Measurements from ENCODE around the gene ARID1B. TPM values are rescaled to one million over a fixed set of nuclear protein-coding genes. Genes with fewer than 3 reads are reported as not detected.

ARID1B gene
- total and polyA plus RNA-seq, 2 of the 13 experiments (the other 11 are each of a cell fraction or from before 2014, with no cell fraction given): 20.1 to 32.6 TPM

DNA sequence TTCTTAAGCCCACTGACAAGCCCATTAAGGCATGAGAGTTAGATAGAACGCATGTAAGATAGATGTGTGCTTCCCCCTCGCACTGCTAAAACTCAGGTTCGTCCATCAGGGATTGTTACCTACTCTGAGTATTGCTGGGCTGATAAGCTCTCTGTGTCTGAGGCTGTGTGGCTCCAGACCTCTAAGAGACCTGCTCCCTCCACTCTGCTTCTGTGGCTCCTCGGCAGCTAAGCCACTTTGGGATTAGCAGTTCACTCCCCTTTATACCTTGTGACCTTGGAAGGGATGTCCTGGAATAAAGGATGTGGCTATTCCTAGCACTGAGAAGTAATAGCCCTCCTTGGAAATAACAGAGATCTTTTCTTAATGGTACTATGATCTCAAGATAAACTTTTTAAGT is 381.3 kb downstream of the ARID1B start (continued):
- TF ChIP-seq ZNF850 (CRISPR knock-in tag; conservative IDR thresholded peaks at IDR 0.05): no peak
- no peak for TF ChIP-seq ZNF672 (CRISPR knock-in tag; IDR thresholded peaks at IDR 0.05)
- TF ChIP-seq KMT2B (CRISPR knock-in tag; IDR thresholded peaks at IDR 0.05): no peak
- TF ChIP-seq ZNF713 (CRISPR knock-in tag; IDR thresholded peaks at IDR 0.05): no peak
- no peak for TF ChIP-seq KAT2B (IDR thresholded peaks at IDR 0.05; ENCODE audit: borderline replicate concordance, low read depth, low read length)
- TF ChIP-seq, protein P1, sequence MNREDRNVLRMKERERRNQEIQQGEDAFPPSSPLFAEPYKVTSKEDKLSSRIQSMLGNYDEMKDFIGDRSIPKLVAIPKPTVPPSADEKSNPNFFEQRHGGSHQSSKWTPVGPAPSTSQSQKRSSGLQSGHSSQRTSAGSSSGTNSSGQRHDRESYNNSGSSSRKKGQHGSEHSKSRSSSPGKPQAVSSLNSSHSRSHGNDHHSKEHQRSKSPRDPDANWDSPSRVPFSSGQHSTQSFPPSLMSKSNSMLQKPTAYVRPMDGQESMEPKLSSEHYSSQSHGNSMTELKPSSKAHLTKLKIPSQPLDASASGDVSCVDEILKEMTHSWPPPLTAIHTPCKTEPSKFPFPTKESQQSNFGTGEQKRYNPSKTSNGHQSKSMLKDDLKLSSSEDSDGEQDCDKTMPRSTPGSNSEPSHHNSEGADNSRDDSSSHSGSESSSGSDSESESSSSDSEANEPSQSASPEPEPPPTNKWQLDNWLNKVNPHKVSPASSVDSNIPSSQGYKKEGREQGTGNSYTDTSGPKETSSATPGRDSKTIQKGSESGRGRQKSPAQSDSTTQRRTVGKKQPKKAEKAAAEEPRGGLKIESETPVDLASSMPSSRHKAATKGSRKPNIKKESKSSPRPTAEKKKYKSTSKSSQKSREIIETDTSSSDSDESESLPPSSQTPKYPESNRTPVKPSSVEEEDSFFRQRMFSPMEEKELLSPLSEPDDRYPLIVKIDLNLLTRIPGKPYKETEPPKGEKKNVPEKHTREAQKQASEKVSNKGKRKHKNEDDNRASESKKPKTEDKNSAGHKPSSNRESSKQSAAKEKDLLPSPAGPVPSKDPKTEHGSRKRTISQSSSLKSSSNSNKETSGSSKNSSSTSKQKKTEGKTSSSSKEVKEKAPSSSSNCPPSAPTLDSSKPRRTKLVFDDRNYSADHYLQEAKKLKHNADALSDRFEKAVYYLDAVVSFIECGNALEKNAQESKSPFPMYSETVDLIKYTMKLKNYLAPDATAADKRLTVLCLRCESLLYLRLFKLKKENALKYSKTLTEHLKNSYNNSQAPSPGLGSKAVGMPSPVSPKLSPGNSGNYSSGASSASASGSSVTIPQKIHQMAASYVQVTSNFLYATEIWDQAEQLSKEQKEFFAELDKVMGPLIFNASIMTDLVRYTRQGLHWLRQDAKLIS (CRISPR knock-in tag; IDR thresholded peaks at IDR 0.05): no peak

DNA sequence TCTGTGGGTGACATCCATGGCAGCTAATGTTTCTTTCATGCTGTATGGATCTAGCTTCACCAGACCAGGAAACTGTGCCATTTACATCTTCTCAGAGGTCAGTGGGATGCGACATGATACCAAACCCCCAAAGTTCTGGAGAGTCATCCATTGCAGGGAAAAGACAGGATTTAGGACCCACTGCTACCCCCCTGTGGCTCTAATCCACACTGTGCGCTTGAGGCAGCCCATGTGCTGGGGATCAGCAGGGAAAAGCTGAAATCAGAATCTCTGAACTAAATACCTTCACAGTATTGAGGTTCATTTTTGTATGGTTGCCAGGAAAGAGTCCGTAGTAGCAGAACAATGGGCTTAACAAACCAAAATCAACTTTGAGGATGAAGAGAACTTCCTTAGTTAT is 381.7 kb downstream of the ARID1B start:
- no TSS peak for BruUV-seq (replicated peaks)
- POLR2A ChIA-PET: no interaction called here
- FAIRE-seq: no peak

More for the DNA sequence above, 381.7 kb downstream of the ARID1B start:
- Histone ChIP-seq H3K79me2 (ENCODE audit: insufficient read depth, low read length) (no peaks in the 10 kb centered on the region), H3K36me3 (replicated peaks in 1 of 2; ENCODE audit: control insufficient read depth in 1 of 2, insufficient read depth in 2 of 2, low read length in 2 of 2) (peaks cover 12 to 20% of the 10 kb centered on the region in 2 experiments), H3K9me3 (ENCODE audit: low read length) (no peaks in the 10 kb centered on the region), H3K27ac (ENCODE audit: extremely low read length, insufficient read depth, low read length) (no peak overlapping the region), H3K4me2 (ENCODE audit: low read depth, low read length) (no peak overlapping the region), H3K9ac (ENCODE audit: insufficient read depth, low read depth, low read length) (no peak overlapping the region), H3K4me3 (replicated peaks in 1 of 3; ENCODE audit: insufficient read depth in 1 of 3, low read depth in 2 of 3, low read length in 3 of 3) (no peak overlapping the region), H2AFZ (ENCODE audit: low read length) (no peak overlapping the region), H3K27me3 (ENCODE audit: control insufficient read depth in 1 of 2, insufficient read depth in 2 of 2, low read length in 2 of 2) (no peaks in the 10 kb centered on the region), H4K20me1 (ENCODE audit: insufficient read depth, low read length) (no peaks in the 10 kb centered on the region), H3K4me1 (ENCODE audit: insufficient read depth, low read length) (no peaks in the 10 kb centered on the region)
- in situ Hi-C loops (cut with HindIII; ENCODE audit: extremely low pct_ligation_motif_present, low pct_unique_long_range_greater_than_20kb): no loop called here
- CTCF ChIA-PET (ENCODE audit: low intra/inter-chr PET ratio, low total read pairs): no interaction called here
- DNase-seq (ENCODE audit: low spot score) (no peak), ATAC-seq (peak; percentile 41)
- intact Hi-C loops (cut with micrococcal nuclease; ENCODE audit: unreplicated experiment): no loop called here
- no peak for TF ChIP-seq SIN3B (IDR thresholded peaks at IDR 0.05; ENCODE audit: low read length)
- TF ChIP-seq, protein P2, sequence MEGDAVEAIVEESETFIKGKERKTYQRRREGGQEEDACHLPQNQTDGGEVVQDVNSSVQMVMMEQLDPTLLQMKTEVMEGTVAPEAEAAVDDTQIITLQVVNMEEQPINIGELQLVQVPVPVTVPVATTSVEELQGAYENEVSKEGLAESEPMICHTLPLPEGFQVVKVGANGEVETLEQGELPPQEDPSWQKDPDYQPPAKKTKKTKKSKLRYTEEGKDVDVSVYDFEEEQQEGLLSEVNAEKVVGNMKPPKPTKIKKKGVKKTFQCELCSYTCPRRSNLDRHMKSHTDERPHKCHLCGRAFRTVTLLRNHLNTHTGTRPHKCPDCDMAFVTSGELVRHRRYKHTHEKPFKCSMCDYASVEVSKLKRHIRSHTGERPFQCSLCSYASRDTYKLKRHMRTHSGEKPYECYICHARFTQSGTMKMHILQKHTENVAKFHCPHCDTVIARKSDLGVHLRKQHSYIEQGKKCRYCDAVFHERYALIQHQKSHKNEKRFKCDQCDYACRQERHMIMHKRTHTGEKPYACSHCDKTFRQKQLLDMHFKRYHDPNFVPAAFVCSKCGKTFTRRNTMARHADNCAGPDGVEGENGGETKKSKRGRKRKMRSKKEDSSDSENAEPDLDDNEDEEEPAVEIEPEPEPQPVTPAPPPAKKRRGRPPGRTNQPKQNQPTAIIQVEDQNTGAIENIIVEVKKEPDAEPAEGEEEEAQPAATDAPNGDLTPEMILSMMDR (CRISPR knock-in tag; IDR thresholded peaks at IDR 0.05): peak; percentile 13; the same call in 1 of the 2 replicates
- WGBS (ENCODE audit: low lambda C conversion rate): 95% methylated on average over 3 of the region's 3 CpGs
